HCT116 (cell line): ENCODE measurements around the gene FAHD1. TPM values are rescaled to one million over a fixed set of nuclear protein-coding genes. Genes with fewer than 3 reads are reported as not detected.

Experiments used
- ATAC-seq: fragments of 200-7000 bp; cut with Tn5 transposase; 2 replicates; pipeline ENCODE4 v1.9.1; 2020; ENCODE audit warnings: mild to moderate bottlenecking, moderate library complexity
- BruUV-seq: library from RNA; stranded (reverse); fragments of 400-500 nt; replicated peaks from 2 replicates; lab custom pipeline; 2021; lab: Mats Ljungman, UMichigan
- CTCF ChIA-PET: fragments of 300-600 bp; sonication (Branson Sonifier 250); formaldehyde crosslinking; loops from one replicate; lab custom pipeline; 2021; ENCODE audit warnings: antibody characterized with exemption; lab: Charles Lee
- POLR2A ChIA-PET: fragments of 300-600, 350-600 bp; sonication (Branson Sonifier 250); formaldehyde crosslinking; loops from one replicate; lab custom pipeline; 2021; ENCODE audit warnings: antibody characterized with exemption; lab: Charles Lee
- RAD21 ChIA-PET, 2 experiments: fragments of 300-600 bp; sonication (Branson Sonifier 250); formaldehyde crosslinking; loops; one replicate each; lab custom pipeline; 2023; ENCODE audit warnings: low total read pairs in 2 of 2; ENCODE audit not compliant: uncharacterized antibody in 2 of 2, unreplicated experiment in 2 of 2, low non-redundant PET in 1 of 2; lab: Charles Lee
- DNase-seq: peaks from one replicate; pipeline ENCODE4 v3.0.0-alpha.2; 2010; ENCODE audit warnings: low read depth, low spot score
- H2AFZ ChIP-seq: fragments of 200-600 bp; shearing (Covaris generic), sonication (generic); 2 replicates; pipeline ENCODE4 v1.6.1; 2017; ENCODE audit warnings: low read depth, mixed run types, mixed read lengths, antibody characterized with exemption, low read length; ENCODE audit not compliant: poor library complexity, severe bottlenecking
- H3K27ac ChIP-seq: 2 replicates; pipeline ENCODE4 v1.5.1; 2012; ENCODE audit warnings: low read depth, low read length
- H3K27me3 ChIP-seq: fragments of 200-600 bp; sonication (generic); 2 replicates; pipeline ENCODE4 v1.6.1; 2016; ENCODE audit warnings: mixed run types, low read length, mixed read lengths; ENCODE audit not compliant: insufficient read depth
- H3K36me3 ChIP-seq, 2 experiments: fragments of 200-500 bp in 1 of 2; fragments of 200-600 bp in 1 of 2; sonication (Bioruptor generic) in 1 of 2; sonication (generic) in 1 of 2; 2 replicates each; pipeline versions ENCODE4 v1.5.1 to v1.6.1; 2014 to 2016; ENCODE audit warnings: low read length in 2 of 2, inconsistent platforms in 1 of 2, mixed read lengths in 1 of 2, mixed run types in 1 of 2; ENCODE audit not compliant: insufficient read depth in 2 of 2, control insufficient read depth in 1 of 2
- H3K4me1 ChIP-seq, 2 experiments: fragments of 200-600 bp in 1 of 2; sonication (generic) in 1 of 2; 2 replicates each; pipeline versions ENCODE4 v1.5.1 to v1.6.1; 2012 to 2017; ENCODE audit warnings: low read length in 2 of 2, inconsistent platforms in 1 of 2, mild to moderate bottlenecking in 1 of 2, mixed read lengths in 1 of 2, mixed run types in 1 of 2, moderate library complexity in 1 of 2; ENCODE audit not compliant: insufficient read depth in 2 of 2, control insufficient read depth in 1 of 2
- H3K4me2 ChIP-seq: fragments of 200-600 bp; sonication (generic); 2 replicates; pipeline ENCODE4 v1.6.1; 2017; ENCODE audit warnings: mixed run types, low read length, mixed read lengths
- H3K4me3 ChIP-seq, 2 experiments: fragments of 200-600 bp in 1 of 2; sonication (generic) in 1 of 2; replicated peaks in 1 of 2; 2 replicates each; pipeline ENCODE4 v1.5.1; 2011 to 2016; ENCODE audit warnings: low read length in 2 of 2, control low read depth in 1 of 2, low read depth in 1 of 2, mild to moderate bottlenecking in 1 of 2, mixed read lengths in 1 of 2, mixed run types in 1 of 2
- H3K79me2 ChIP-seq: fragments of 200-600 bp; sonication (generic); 2 replicates; pipeline ENCODE4 v1.6.1; 2017; ENCODE audit warnings: mild to moderate bottlenecking, mixed run types, low read length, moderate library complexity, mixed read lengths; ENCODE audit not compliant: insufficient read depth
- H3K9ac ChIP-seq: fragments of 200-600 bp; sonication (generic); 2 replicates; pipeline ENCODE4 v1.6.1; 2016; ENCODE audit warnings: low read length, mixed read lengths
- H3K9me2 ChIP-seq: fragments of 200-600 bp; sonication (generic), shearing (Covaris generic); 2 replicates; pipeline ENCODE4 v1.6.1; 2017; ENCODE audit warnings: mixed run types, mild to moderate bottlenecking, moderate library complexity; ENCODE audit not compliant: insufficient read depth
- H3K9me3 ChIP-seq, 2 experiments: fragments of 200-500 bp in 1 of 2; fragments of 200-600 bp in 1 of 2; sonication (Bioruptor generic) in 1 of 2; sonication (generic) in 1 of 2; 2 replicates each; pipeline ENCODE4 v1.6.1; 2014 to 2017; ENCODE audit warnings: low read length in 2 of 2, mixed read lengths in 2 of 2, inconsistent platforms in 1 of 2, low read depth in 1 of 2, mild to moderate bottlenecking in 1 of 2, mixed run types in 1 of 2, moderate library complexity in 1 of 2; ENCODE audit not compliant: control insufficient read depth in 1 of 2, insufficient read depth in 1 of 2
- H4K20me1 ChIP-seq: fragments of 200-600 bp; sonication (generic), shearing (Covaris generic); 2 replicates; pipeline ENCODE4 v1.6.1; 2017; ENCODE audit warnings: mixed run types, mild to moderate bottlenecking, moderate library complexity; ENCODE audit not compliant: insufficient read depth
- ATF3 ChIP-seq: IDR thresholded peaks from 2 replicates; pipeline ENCODE4 v1.6.1; 2012
- CBX3 ChIP-seq: IDR thresholded peaks from 2 replicates; pipeline ENCODE4 v1.6.1; 2012; ENCODE audit warnings: low read depth
- EGR1 ChIP-seq: IDR thresholded peaks from 2 replicates; pipeline ENCODE4 v1.6.1; 2012; ENCODE audit warnings: low read depth
- ELF1 ChIP-seq: IDR thresholded peaks from 2 replicates; pipeline ENCODE4 v1.6.1; 2012; ENCODE audit warnings: low read depth, borderline replicate concordance
- EZH2 ChIP-seq: fragments of 200-600 bp; sonication (generic); IDR thresholded peaks from 2 replicates; pipeline ENCODE4 v1.6.1; 2017; ENCODE audit warnings: antibody characterized with exemption, mixed run types
- EZH2phosphoT487 ChIP-seq: fragments of 200-600 bp; IDR thresholded peaks from 2 replicates; pipeline ENCODE4 v1.6.1; 2018; ENCODE audit warnings: antibody characterized with exemption, borderline replicate concordance
- FOSL1 ChIP-seq: IDR thresholded peaks from 2 replicates; pipeline ENCODE4 v1.6.1; 2012; ENCODE audit warnings: low read depth
- JUND ChIP-seq: IDR thresholded peaks from 2 replicates; pipeline ENCODE4 v1.6.1; 2012
- POLR2A ChIP-seq: IDR thresholded peaks from 2 replicates; pipeline ENCODE4 v1.7.0; 2011; ENCODE audit warnings: borderline replicate concordance; ENCODE audit not compliant: insufficient read depth, insufficient read length; ENCODE audit errors: extremely low read depth
- POLR2AphosphoS5 ChIP-seq: IDR thresholded peaks from 2 replicates; pipeline ENCODE4 v1.6.1; 2011; ENCODE audit warnings: mild to moderate bottlenecking, low read depth, low read length, moderate library complexity
- RAD21 ChIP-seq: IDR thresholded peaks from 2 replicates; pipeline ENCODE4 v1.6.1; 2012; ENCODE audit warnings: low read depth, mild to moderate bottlenecking
- REST ChIP-seq: IDR thresholded peaks from 2 replicates; pipeline ENCODE4 v1.6.1; 2012; ENCODE audit warnings: low read depth
- SP1 ChIP-seq: IDR thresholded peaks from 2 replicates; pipeline ENCODE4 v1.6.1; 2012; ENCODE audit warnings: low read depth
- SRF ChIP-seq: IDR thresholded peaks from 2 replicates; pipeline ENCODE4 v1.6.1; 2012; ENCODE audit warnings: low read depth
- TCF7L2 ChIP-seq: IDR thresholded peaks from 2 replicates; pipeline ENCODE4 v1.7.0; 2011; ENCODE audit warnings: borderline replicate concordance, inconsistent platforms; ENCODE audit not compliant: insufficient read depth, insufficient read length; ENCODE audit errors: extremely low read depth
- YY1 ChIP-seq: IDR thresholded peaks from 2 replicates; pipeline ENCODE4 v1.6.1; 2011; ENCODE audit warnings: low read length, low read depth, moderate library complexity, mild to moderate bottlenecking; ENCODE audit not compliant: insufficient replicate concordance; ENCODE audit errors: extremely low read depth
- ZBTB33 ChIP-seq: IDR thresholded peaks from 2 replicates; pipeline ENCODE4 v1.6.1; 2011; ENCODE audit warnings: mild to moderate bottlenecking, low read length, moderate library complexity; ENCODE audit not compliant: insufficient replicate concordance; ENCODE audit errors: extremely low read depth
- ZFX ChIP-seq: fragments of 450-650 bp; IDR thresholded peaks from 2 replicates; pipeline ENCODE4 v1.6.1; 2017
- ZNF274 ChIP-seq: fragments of 200-500 bp; sonication (Bioruptor generic); IDR thresholded peaks from 2 replicates; pipeline ENCODE4 v1.6.1; 2014; ENCODE audit warnings: mild to moderate bottlenecking, low read depth, low read length, inconsistent platforms
- intact Hi-C: fragments of 100-400 bp; cut with micrococcal nuclease; formaldehyde crosslinking; loops from 2 replicates; pipeline ENCODE4 v1.10.0; 2022
- total RNA-seq: library from RNA; stranded (reverse); gene quantifications from one replicate; pipeline ENCODE4 v1.2.1, GENCODE V29; 2021; ENCODE audit not compliant: unreplicated experiment

Gene FAHD1
- total RNA-seq, 1 experiment from 2014 or later: 25.8 TPM

- intact Hi-C loops: no loop called here
- Histone ChIP-seq H3K9me3 (no peaks in the 10 kb centered on the region), H3K4me3 (no peak overlapping the region), H3K4me1 (peaks cover 9 to 20% of the 10 kb centered on the region in 2 experiments), H3K36me3 (no peaks in the 10 kb centered on the region), H3K27me3 (no peaks in the 10 kb centered on the region), H3K4me2 (peak overlapping the region; percentile 62), H3K9ac (no peak overlapping the region), H2AFZ (peak overlapping the region; percentile 89), H3K27ac (no peak overlapping the region), H3K9me2 (no peaks in the 10 kb centered on the region), H3K79me2 (no peaks in the 10 kb centered on the region), H4K20me1 (no peaks in the 10 kb centered on the region)
- ATAC-seq: peak; percentile 68
- CTCF ChIA-PET: interaction anchor here (0.8 to 1.0 kb wide), 2 partner anchors 59 to 270 kb away, joined by 3 to 4 read pairs; no protein-coding TSS in a partner anchor
- POLR2A ChIA-PET: interaction anchor here (0.6 to 1.0 kb wide), 4 partner anchors 90 to 285 kb away, joined by 3 to 5 read pairs (median 4); partner anchors contain the start of genes RPS2 and TRAF7
- RAD21 ChIA-PET: no interaction called here
- DNase-seq: peak; percentile 48
- no TSS peak for BruUV-seq
- TF ChIP-seq TCF7L2 (no peak), ZNF274 (no peak), CBX3 (no peak), ZBTB33 (no peak), EZH2phosphoT487 (no peak), SRF (0 out of 2 replicates have a peak, but pooled peaks have one; percentile 34), SP1 (peak; percentile 36; the same call in 1 of the 2 replicates), YY1 (no peak), ELF1 (no peak), POLR2A (no peak), EGR1 (no peak), POLR2AphosphoS5 (no peak), ZFX (no peak), FOSL1 (peak; percentile 83), REST (no peak), ATF3 (no peak), JUND (peak; percentile 78), RAD21 (no peak), EZH2 (no peak)
Observed at GRCh38 chr16:1870365-1871082, 43.5 kb downstream of the FAHD1 start.
